D721Med (cell line): ENCODE results near the gene PLTP.

Experiments
- DNase-seq: peaks from one replicate; pipeline ENCODE4 v3.0.0; 2011; ENCODE audit warnings: low spot score; ENCODE audit not compliant: insufficient read length
- FAIRE-seq: peaks from 2 replicates; lab custom pipeline; 2011; peaks lifted over from hg19 to GRCh38; lab: Jason Lieb, UNC
- TF ChIP-seq, protein P1 (sequence below): IDR thresholded peaks from 2 replicates; pipeline ENCODE4 v1.5.1; 2012; ENCODE audit warnings: mild to moderate bottlenecking, control low read depth; ENCODE audit not compliant: insufficient read depth; ENCODE audit errors: missing control alignments

Gene PLTP

DNA sequence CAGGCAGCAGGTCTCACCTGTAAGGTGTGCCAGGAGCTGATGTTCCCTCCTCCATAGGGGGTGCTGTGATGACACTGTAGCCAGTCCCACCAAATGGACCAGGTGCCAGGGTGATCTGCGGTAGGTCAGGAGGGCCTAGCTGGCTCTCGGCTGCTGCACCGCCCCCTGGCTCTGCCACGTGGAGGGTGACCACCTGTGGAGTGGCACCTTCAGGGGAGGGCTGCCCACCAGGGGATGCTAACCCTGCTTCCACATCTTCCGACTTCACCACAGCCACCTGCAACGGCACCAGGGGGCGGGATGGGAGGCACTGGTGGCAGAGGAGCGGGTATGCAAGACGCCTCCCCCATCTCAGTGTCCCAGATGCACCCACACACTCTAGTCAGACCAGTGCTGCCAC lies 41.7 kb upstream of the PLTP start:
- TF ChIP-seq, protein P1, sequence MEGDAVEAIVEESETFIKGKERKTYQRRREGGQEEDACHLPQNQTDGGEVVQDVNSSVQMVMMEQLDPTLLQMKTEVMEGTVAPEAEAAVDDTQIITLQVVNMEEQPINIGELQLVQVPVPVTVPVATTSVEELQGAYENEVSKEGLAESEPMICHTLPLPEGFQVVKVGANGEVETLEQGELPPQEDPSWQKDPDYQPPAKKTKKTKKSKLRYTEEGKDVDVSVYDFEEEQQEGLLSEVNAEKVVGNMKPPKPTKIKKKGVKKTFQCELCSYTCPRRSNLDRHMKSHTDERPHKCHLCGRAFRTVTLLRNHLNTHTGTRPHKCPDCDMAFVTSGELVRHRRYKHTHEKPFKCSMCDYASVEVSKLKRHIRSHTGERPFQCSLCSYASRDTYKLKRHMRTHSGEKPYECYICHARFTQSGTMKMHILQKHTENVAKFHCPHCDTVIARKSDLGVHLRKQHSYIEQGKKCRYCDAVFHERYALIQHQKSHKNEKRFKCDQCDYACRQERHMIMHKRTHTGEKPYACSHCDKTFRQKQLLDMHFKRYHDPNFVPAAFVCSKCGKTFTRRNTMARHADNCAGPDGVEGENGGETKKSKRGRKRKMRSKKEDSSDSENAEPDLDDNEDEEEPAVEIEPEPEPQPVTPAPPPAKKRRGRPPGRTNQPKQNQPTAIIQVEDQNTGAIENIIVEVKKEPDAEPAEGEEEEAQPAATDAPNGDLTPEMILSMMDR = no peak
- DNase-seq (no peak), FAIRE-seq (no peak)

- DNase-seq (no peak), FAIRE-seq (no peak)
- TF ChIP-seq, protein P1 = no peak
These were observed 40.9 kb upstream of the PLTP start for GRCh38 chr20:45952861-45953260.

- TF ChIP-seq, protein P1 = no peak
- FAIRE-seq = no peak
These were observed 40.2 kb upstream of the PLTP start for GRCh38 chr20:45951925-45952834.

DNA sequence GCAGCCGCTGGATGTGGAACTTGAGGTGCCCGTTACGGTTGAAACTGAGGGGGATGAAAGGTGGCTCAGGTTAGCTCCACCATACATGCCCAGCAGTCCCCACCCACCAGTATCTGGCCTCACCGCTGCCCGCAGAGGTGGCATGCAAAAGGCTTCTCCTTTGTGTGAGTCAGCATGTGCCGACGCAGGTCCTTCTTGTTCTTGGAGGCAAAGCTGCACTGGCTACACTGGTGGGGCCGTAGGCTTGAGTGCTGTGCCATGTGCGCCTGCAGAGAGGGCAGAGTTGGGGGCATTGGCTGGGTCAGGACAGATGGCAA lies 38.3 kb upstream of the PLTP start:
- no peak for FAIRE-seq
- TF ChIP-seq, protein P1 = no peak
- no peak for DNase-seq

More at GRCh38 chr20:45951925-45952834, 40.2 kb upstream of the PLTP start:
- DNase-seq = no peak

- no peak for DNase-seq
- FAIRE-seq = no peak
- TF ChIP-seq, protein P1 = no peak
These were observed 37.8 kb upstream of the PLTP start for GRCh38 chr20:45949542-45950329.

DNA sequence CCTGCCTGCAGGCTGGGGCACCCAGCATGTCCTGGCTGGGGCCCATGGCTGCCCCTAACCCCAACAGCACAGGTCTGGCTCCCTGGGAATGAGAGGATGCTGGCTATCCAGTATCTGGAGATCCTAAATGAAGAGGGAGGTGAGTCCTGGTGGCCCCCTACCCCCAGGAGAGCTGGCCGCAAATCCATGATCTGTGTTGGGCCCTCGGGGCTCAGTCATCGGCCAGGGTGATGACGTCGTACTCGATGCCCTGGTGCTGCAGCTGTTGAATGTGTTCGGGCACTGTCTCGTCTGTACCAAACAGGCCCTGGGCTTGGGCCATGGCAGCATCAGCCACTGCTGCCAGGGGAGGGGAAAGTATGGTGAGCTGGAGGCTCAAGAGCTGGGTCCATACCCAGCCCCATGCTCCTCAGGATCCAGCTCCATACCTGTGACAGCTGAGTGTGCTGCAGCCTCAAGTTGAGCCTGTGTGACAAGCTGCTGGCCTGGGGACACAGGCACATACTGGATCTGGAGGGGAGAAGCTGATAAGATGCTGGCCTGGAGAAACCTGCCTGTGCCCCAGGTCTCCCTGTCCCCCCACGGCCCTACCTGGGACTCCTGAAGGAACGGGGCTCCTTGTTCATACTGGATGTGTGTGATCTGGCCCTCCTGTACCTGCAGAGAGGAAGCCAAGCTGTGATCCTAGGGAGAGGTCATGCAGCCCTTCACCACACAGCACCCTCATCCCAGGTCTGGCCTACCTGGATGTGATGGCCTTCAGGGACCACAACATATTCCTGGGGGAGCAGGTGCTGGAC lies 37.0 kb upstream of the PLTP start:
- FAIRE-seq (no peak), DNase-seq (no peak)
- TF ChIP-seq, protein P1 = no peak
